ENCODE measurements around the gene MAN2C1. TPM values are rescaled to one million over a fixed set of nuclear protein-coding genes. Genes with fewer than 3 reads are reported as not detected.
"Not testable (repeated sequence)": the region's sequence is repeated elsewhere in the genome, so short reads cannot be mapped to it uniquely, and the experiment has no call there.

The MAN2C1 gene
- total RNA-seq, 1 experiment from 2014 or later: 169 TPM

DNA sequence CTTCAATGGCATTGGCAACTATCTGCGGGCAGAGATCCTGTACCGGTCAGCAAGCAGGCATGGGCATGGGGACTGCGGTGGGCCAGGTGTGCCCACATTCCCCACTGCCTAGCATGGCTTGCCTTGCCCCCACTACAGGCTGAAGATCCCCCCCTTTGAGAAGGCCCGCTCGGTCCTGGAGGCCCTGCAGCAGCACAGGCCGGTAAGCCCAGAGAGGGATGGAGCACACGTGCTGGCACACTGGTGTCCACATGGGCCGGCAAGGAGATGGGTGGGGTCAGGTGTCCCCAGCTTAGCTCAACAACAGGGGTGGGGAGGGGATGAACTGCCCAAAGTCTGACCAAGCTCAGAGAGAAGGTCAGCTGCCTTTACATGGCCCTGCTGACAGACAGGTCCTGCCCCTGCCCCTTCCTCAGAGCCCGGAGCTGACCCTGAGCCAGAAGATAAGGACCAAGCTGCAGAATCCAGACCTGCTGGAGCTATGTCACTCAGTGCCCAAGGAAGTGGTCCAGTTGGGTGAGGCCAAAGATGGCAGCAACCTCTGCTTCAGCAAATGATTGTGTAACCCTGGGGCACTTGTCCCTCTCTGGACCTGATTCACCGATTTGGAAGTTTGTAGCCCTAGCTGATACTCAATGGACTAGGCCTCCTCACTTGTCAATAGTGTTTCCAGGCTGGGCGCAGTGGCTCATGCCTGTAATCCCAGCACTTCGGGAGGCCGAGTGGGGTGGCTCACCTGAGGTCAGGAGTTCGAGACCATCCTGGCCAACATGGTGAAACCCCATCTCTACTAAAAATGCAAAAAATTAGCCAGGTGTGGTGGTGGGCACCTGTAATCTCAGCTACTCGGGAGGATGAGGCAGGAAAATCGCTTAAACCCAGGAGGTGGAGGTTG lies 16.0 kb downstream of the MAN2C1 start:
- POLR2A ChIA-PET (ENCODE audit: low non-redundant PET): no interaction called here
- no peaks in the 10 kb centered on the region for H3K27me3 ChIP-seq (replicated peaks; ENCODE audit: insufficient read depth, low read depth, low read length, poor library complexity)
- no peaks in the 10 kb centered on the region for H3K36me3 ChIP-seq (ENCODE audit: insufficient read depth, low read length, poor library complexity, severe bottlenecking)
- no peak overlapping the region for H3K4me3 ChIP-seq (ENCODE audit: low read depth, low read length, poor library complexity, severe bottlenecking)
- DNase-seq (ENCODE audit: low spot score): no peak
- no peak for TF ChIP-seq EZH2 (IDR thresholded peaks at IDR 0.05; ENCODE audit: borderline replicate concordance, low read depth, low read length, poor library complexity, severe bottlenecking)
- TF ChIP-seq, protein P1, sequence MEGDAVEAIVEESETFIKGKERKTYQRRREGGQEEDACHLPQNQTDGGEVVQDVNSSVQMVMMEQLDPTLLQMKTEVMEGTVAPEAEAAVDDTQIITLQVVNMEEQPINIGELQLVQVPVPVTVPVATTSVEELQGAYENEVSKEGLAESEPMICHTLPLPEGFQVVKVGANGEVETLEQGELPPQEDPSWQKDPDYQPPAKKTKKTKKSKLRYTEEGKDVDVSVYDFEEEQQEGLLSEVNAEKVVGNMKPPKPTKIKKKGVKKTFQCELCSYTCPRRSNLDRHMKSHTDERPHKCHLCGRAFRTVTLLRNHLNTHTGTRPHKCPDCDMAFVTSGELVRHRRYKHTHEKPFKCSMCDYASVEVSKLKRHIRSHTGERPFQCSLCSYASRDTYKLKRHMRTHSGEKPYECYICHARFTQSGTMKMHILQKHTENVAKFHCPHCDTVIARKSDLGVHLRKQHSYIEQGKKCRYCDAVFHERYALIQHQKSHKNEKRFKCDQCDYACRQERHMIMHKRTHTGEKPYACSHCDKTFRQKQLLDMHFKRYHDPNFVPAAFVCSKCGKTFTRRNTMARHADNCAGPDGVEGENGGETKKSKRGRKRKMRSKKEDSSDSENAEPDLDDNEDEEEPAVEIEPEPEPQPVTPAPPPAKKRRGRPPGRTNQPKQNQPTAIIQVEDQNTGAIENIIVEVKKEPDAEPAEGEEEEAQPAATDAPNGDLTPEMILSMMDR (conservative IDR thresholded peaks at IDR 0.05; ENCODE audit: low read depth, low read length): no peak
- intact Hi-C loops (cut with micrococcal nuclease; ENCODE audit: unreplicated experiment): no loop called here
- no TSS peak for BruUV-seq (replicated peaks)
- H3K9me3 ChIP-seq (ENCODE audit: low read depth, low read length, poor library complexity, severe bottlenecking): no peaks in the 10 kb centered on the region
- CTCF ChIA-PET: no interaction called here
- no peak overlapping the region for H3K27ac ChIP-seq (ENCODE audit: low read depth, low read length, poor library complexity, severe bottlenecking)
- H3K4me1 ChIP-seq (ENCODE audit: insufficient read depth, low read length, poor library complexity, severe bottlenecking): no peaks in the 10 kb centered on the region

DNA sequence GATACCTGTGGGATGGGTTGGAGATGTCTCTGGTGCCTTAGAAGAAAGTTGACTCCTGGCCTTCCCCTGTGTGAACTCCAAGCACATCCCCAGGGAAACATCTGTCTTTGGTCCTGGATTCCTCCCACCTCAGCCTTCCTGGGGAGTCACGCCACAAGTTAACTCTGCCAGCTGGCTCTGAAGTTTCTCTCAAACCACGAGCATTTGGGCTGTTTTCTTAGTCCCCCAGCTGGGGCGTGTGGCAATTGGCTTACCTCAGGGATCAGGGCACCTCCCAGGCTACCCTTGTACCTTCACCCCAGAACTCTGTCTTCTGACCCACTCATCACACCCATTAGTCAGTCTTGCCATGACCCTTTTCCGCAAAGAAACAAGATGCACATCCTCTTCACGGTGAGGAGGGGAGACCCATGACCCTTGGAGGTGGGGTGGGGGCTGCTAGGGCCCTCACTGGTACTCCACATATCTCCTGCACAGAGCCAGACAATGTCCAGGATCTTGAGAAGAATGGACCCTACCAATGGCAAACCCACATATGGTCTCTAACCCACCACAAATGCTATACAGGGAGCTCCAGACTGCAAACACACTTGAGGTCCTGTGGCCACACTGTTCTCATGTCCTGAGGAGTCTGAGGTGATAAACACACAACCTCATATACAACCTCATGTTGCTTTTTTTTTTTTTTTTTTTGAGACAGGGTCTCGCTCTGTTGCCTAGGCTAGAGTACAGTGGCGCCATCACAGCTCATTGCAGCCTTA lies 17.6 kb downstream of the MAN2C1 start:
- Histone ChIP-seq H3K27ac (ENCODE audit: low read depth, low read length, poor library complexity, severe bottlenecking) (no peak overlapping the region), H3K36me3 (ENCODE audit: insufficient read depth, low read length, poor library complexity, severe bottlenecking) (no peaks in the 10 kb centered on the region), H3K4me1 (ENCODE audit: insufficient read depth, low read length, poor library complexity, severe bottlenecking) (peaks cover 6% of the 10 kb centered on the region), H3K9me3 (ENCODE audit: low read depth, low read length, poor library complexity, severe bottlenecking) (no peaks in the 10 kb centered on the region), H3K27me3 (replicated peaks; ENCODE audit: insufficient read depth, low read depth, low read length, poor library complexity) (no peaks in the 10 kb centered on the region), H3K4me3 (ENCODE audit: low read depth, low read length, poor library complexity, severe bottlenecking) (no peak overlapping the region)
- CTCF ChIA-PET: no interaction called here
- no peak for TF ChIP-seq EZH2 (IDR thresholded peaks at IDR 0.05; ENCODE audit: borderline replicate concordance, low read depth, low read length, poor library complexity, severe bottlenecking)
- no TSS peak for BruUV-seq (replicated peaks)
- POLR2A ChIA-PET (ENCODE audit: low non-redundant PET): no interaction called here
- intact Hi-C loops (cut with micrococcal nuclease; ENCODE audit: unreplicated experiment): no loop called here
- no peak for DNase-seq (ENCODE audit: low spot score)

DNA sequence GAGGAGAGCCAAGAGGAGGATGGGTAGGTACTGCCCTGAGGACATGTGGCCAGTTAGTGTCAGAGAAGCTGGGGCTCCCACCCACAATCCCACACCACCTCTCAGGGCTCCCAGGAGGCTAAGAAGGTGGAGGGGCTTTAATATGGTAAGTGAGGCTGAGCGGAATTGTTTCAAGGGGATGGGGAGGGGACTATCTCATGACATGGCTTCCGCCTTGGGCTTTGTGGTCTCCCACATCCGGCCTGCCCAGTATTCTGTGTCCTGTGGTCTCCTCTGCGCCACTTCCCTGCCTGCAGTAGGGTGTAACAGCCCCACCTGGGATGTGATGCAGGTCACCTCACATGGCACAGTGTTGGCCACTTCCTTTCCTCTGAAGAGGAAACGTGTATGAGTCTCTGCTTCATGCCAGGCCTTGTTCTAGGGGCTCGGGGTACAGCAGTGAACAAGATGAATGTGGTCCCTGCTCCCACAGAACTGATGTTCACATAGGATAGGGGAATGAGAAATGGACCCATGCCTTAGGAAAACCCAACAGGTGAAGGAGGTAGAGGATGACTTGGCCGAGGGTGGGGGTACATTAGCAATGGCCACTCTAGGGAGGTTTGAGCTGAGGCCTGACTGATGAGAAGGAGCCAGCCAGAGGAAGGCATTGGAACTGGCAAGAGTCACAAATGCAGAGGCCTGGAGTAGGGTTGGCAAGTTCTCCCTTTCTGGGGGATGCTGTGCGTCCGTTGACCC lies 18.4 kb downstream of the MAN2C1 start:
- no peak overlapping the region for H3K27ac ChIP-seq (ENCODE audit: low read depth, low read length, poor library complexity, severe bottlenecking)
- CTCF ChIA-PET: no interaction called here
- POLR2A ChIA-PET (ENCODE audit: low non-redundant PET): no interaction called here
- DNase-seq (ENCODE audit: low spot score): no peak
- no peaks in the 10 kb centered on the region for H3K36me3 ChIP-seq (ENCODE audit: insufficient read depth, low read length, poor library complexity, severe bottlenecking)
- peaks cover 6% of the 10 kb centered on the region for H3K4me1 ChIP-seq (ENCODE audit: insufficient read depth, low read length, poor library complexity, severe bottlenecking)
- no TSS peak for BruUV-seq (replicated peaks)
- TF ChIP-seq EZH2 (IDR thresholded peaks at IDR 0.05; ENCODE audit: borderline replicate concordance, low read depth, low read length, poor library complexity, severe bottlenecking): no peak
- TF ChIP-seq, protein P1 (conservative IDR thresholded peaks at IDR 0.05; ENCODE audit: low read depth, low read length): no peak
- no peak overlapping the region for H3K4me3 ChIP-seq (ENCODE audit: low read depth, low read length, poor library complexity, severe bottlenecking)
- H3K27me3 ChIP-seq (replicated peaks; ENCODE audit: insufficient read depth, low read depth, low read length, poor library complexity): no peaks in the 10 kb centered on the region
- no peaks in the 10 kb centered on the region for H3K9me3 ChIP-seq (ENCODE audit: low read depth, low read length, poor library complexity, severe bottlenecking)
- intact Hi-C loops (cut with micrococcal nuclease; ENCODE audit: unreplicated experiment): no loop called here

DNA sequence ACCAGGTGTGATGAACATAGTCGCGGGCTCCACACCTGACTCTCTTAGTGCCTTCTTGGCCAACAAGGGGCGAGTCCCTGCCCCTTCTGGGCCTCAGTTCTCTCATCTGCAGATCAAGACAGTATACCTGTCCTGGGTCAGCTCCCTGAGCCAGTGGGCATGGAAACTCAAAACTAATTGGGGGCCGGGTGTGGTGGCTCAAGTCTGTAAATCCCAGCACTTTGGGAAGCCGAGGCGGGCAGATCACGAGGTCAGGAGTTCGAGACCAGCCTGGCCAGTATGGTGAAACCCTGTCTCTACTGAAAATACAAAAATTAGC lies 19.1 kb downstream of the MAN2C1 start:
- BruUV-seq (replicated peaks); H3K27me3 ChIP-seq (replicated peaks; ENCODE audit: insufficient read depth, low read depth, low read length, poor library complexity); POLR2A ChIA-PET (ENCODE audit: low non-redundant PET); H3K27ac ChIP-seq (ENCODE audit: low read depth, low read length, poor library complexity, severe bottlenecking); CTCF ChIA-PET; DNase-seq (ENCODE audit: low spot score); H3K4me3 ChIP-seq (ENCODE audit: low read depth, low read length, poor library complexity, severe bottlenecking); H3K36me3 ChIP-seq (ENCODE audit: insufficient read depth, low read length, poor library complexity, severe bottlenecking); H3K4me1 ChIP-seq (ENCODE audit: insufficient read depth, low read length, poor library complexity, severe bottlenecking); intact Hi-C loops (cut with micrococcal nuclease; ENCODE audit: unreplicated experiment); H3K9me3 ChIP-seq (ENCODE audit: low read depth, low read length, poor library complexity, severe bottlenecking): not testable (repeated sequence)
